SK-N-MC (cell line): Measurements from ENCODE around the gene TEAD1.

Source experiments
- EZH2 ChIP-seq: fragments of 200-600 bp; sonication (generic); IDR thresholded peaks from one replicate; pipeline ENCODE4 v1.6.1; 2017; ENCODE audit warnings: antibody characterized with exemption
- FOXP2 ChIP-seq: optimal IDR thresholded peaks from 2 replicates; pipeline ENCODE3; 2011; ENCODE audit warnings: mild to moderate bottlenecking, moderate library complexity; ENCODE audit not compliant: insufficient read depth; ENCODE audit errors: extremely low read length, control extremely low read depth
- POLR2AphosphoS5 ChIP-seq: IDR thresholded peaks from 2 replicates; pipeline ENCODE4 v1.6.1; 2012; ENCODE audit warnings: mild to moderate bottlenecking, low read depth, low read length, borderline replicate concordance

DNA sequence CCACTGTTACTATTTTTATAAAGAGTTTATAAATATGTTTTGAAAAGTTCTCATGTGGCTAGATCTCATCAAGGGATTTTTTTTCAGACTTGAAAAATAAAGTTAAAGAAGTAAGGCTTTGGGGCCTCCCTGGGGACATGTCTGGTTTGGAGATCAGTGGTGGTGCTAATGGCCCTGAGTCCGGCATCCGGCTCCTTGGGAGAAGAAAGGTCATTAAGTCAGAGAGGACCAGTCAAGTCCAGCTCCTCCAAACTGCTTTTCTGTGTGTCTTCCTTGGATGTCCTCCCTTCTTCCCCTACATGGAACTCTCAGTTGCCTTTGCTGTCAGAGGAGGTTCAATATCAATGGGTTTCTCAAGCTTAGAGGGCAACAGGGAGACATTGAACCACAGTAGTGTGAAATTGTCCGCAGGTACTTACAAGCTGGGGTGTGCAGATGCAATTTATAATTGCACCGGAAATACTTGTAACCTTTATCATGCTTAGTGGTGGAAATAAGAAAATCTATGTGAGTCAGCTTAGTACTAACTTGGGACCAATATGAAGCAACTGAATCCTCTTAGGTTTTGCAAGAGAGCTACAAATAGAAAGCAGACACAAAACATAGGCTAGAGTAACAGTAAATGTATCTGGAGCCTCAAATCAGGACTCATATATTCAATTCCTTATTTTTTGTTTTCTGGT lies 144.3 kb downstream of the TEAD1 start:
- TF ChIP-seq EZH2 (no peak), POLR2AphosphoS5 (no peak), FOXP2 (no peak)
